GM15510 (cell line): ENCODE measurements around the gene TXNDC8.

ENCODE experiments used
- POLR2A ChIP-seq: IDR thresholded peaks from 3 replicates; pipeline ENCODE4 v1.6.1; 2011; ENCODE audit warnings: borderline replicate concordance; ENCODE audit not compliant: insufficient read length; ENCODE audit errors: extremely low read depth

Gene TXNDC8

GRCh38 chr9:110298043-110298605 is 39.5 kb downstream of the TXNDC8 start:
- TF ChIP-seq POLR2A = no peak

GRCh38 chr9:110293248-110293647 is 44.4 kb downstream of the TXNDC8 start:
- TF ChIP-seq POLR2A = no peak

GRCh38 chr9:110291921-110292557 is 45.6 kb downstream of the TXNDC8 start:
- TF ChIP-seq POLR2A = no peak

- TF ChIP-seq POLR2A = no peak
These were observed 47.7 kb downstream of the TXNDC8 start for GRCh38 chr9:110290001-110290400.

GRCh38 chr9:110288503-110288902 is 49.2 kb downstream of the TXNDC8 start:
- no peak for TF ChIP-seq POLR2A

GRCh38 chr9:110287289-110287680 is 50.4 kb downstream of the TXNDC8 start:
- no peak for TF ChIP-seq POLR2A

GRCh38 chr9:110284211-110284844 is 53.3 kb downstream of the TXNDC8 start:
- TF ChIP-seq POLR2A = no peak

GRCh38 chr9:110283751-110284150 is 53.9 kb downstream of the TXNDC8 start:
- no peak for TF ChIP-seq POLR2A

- TF ChIP-seq POLR2A = no peak
These were observed 55.0 kb downstream of the TXNDC8 start for GRCh38 chr9:110282739-110283081.

GRCh38 chr9:110282018-110282738 is 55.5 kb downstream of the TXNDC8 start:
- TF ChIP-seq POLR2A = no peak

GRCh38 chr9:110278080-110278707 is 59.5 kb downstream of the TXNDC8 start:
- TF ChIP-seq POLR2A = no peak

GRCh38 chr9:110276781-110277180 is 60.9 kb downstream of the TXNDC8 start:
- TF ChIP-seq POLR2A = no peak

- no peak for TF ChIP-seq POLR2A
These were observed 67.3 kb downstream of the TXNDC8 start for GRCh38 chr9:110270211-110270995.

GRCh38 chr9:110266795-110267194 is 70.9 kb downstream of the TXNDC8 start:
- TF ChIP-seq POLR2A = no peak
